ENCODE results near the gene SYCP3. TPM values are rescaled to one million over a fixed set of nuclear protein-coding genes. Genes with fewer than 3 reads are reported as not detected.

SYCP3 gene
- total RNA-seq, 4 donors from 2014 or later = 0.24 TPM; not detected in 3

GRCh38 chr12:101720118-101720517 is 19.1 kb downstream of the SYCP3 start:
- Histone ChIP-seq H3K9me3 (no peaks in the 10 kb centered on the region), H3K36me3 (peaks cover 18% of the 10 kb centered on the region), H3K4me1 (peaks cover 4% of the 10 kb centered on the region), H3K27ac (no peak overlapping the region), H3K4me3 (no peak overlapping the region), H3K27me3 (no peaks in the 10 kb centered on the region)
- DNase-seq (ENCODE audit: low spot score in 2 of 2) = no peak
- no peak for TF ChIP-seq POLR2AphosphoS5 (IDR thresholded peaks at IDR 0.05)
- TF ChIP-seq EP300 (IDR thresholded peaks at IDR 0.05) = no peak

GRCh38 chr12:101719566-101719965 is 19.7 kb downstream of the SYCP3 start:
- no peaks in the 10 kb centered on the region for H3K27me3 ChIP-seq
- no peak overlapping the region for H3K27ac ChIP-seq
- TF ChIP-seq POLR2A (IDR thresholded peaks at IDR 0.05) = no peak
- no peak for TF ChIP-seq POLR2AphosphoS5 (IDR thresholded peaks at IDR 0.05)
- TF ChIP-seq, protein P1, sequence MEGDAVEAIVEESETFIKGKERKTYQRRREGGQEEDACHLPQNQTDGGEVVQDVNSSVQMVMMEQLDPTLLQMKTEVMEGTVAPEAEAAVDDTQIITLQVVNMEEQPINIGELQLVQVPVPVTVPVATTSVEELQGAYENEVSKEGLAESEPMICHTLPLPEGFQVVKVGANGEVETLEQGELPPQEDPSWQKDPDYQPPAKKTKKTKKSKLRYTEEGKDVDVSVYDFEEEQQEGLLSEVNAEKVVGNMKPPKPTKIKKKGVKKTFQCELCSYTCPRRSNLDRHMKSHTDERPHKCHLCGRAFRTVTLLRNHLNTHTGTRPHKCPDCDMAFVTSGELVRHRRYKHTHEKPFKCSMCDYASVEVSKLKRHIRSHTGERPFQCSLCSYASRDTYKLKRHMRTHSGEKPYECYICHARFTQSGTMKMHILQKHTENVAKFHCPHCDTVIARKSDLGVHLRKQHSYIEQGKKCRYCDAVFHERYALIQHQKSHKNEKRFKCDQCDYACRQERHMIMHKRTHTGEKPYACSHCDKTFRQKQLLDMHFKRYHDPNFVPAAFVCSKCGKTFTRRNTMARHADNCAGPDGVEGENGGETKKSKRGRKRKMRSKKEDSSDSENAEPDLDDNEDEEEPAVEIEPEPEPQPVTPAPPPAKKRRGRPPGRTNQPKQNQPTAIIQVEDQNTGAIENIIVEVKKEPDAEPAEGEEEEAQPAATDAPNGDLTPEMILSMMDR (IDR thresholded peaks at IDR 0.05) = no peak
- TF ChIP-seq EP300 (IDR thresholded peaks at IDR 0.05) = no peak
- peaks cover 5% of the 10 kb centered on the region for H3K4me1 ChIP-seq
- H3K9me3 ChIP-seq = no peaks in the 10 kb centered on the region
- H3K36me3 ChIP-seq = peaks cover 13% of the 10 kb centered on the region
- no peak overlapping the region for H3K4me3 ChIP-seq
- DNase-seq (ENCODE audit: low spot score in 2 of 2) = no peak

GRCh38 chr12:101714877-101715444 is 24.3 kb downstream of the SYCP3 start:
- Histone ChIP-seq H3K4me3 (no peak overlapping the region), H3K4me1 (peaks cover 18% of the 10 kb centered on the region), H3K27ac (no peak overlapping the region), H3K36me3 (no peaks in the 10 kb centered on the region), H3K9me3 (no peaks in the 10 kb centered on the region), H3K27me3 (no peaks in the 10 kb centered on the region)
- 84% methylated on average over 3 of the region's 3 CpGs for WGBS
- TF ChIP-seq POLR2A (IDR thresholded peaks at IDR 0.05) (no peak), EP300 (IDR thresholded peaks at IDR 0.05) (no peak), POLR2AphosphoS5 (IDR thresholded peaks at IDR 0.05) (no peak)
- TF ChIP-seq, protein P1 (IDR thresholded peaks at IDR 0.05) = no peak
- DNase-seq (ENCODE audit: low spot score in 2 of 2) = no peak

DNA sequence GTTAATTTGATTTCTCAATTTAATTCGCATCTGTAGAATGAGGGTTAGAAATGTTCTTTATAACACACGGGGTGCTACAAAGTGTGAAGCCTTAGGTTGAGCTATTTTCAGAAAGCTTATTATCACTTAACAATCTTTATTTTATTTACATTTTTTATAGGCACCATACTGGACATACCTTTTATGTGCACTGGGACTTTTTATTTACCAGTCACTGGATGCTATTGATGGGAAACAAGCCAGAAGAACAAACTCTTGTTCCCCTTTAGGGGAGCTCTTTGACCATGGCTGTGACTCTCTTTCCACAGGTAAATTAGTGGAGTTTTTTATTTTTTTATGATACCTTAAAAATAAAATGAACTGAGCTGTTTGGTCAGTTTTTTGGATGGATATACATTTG is 25.3 kb downstream of the SYCP3 start:
- DNase-seq (ENCODE audit: low spot score in 2 of 2) = no peak
- Histone ChIP-seq H3K4me3 (no peak overlapping the region), H3K27me3 (no peaks in the 10 kb centered on the region), H3K27ac (no peak overlapping the region), H3K4me1 (peaks cover 18% of the 10 kb centered on the region), H3K9me3 (no peaks in the 10 kb centered on the region), H3K36me3 (no peaks in the 10 kb centered on the region)
- WGBS = 76% methylated on average over 2 of the region's 2 CpGs
- TF ChIP-seq POLR2AphosphoS5 (IDR thresholded peaks at IDR 0.05) (no peak), EP300 (IDR thresholded peaks at IDR 0.05) (no peak), POLR2A (IDR thresholded peaks at IDR 0.05) (no peak)
- TF ChIP-seq, protein P1 (IDR thresholded peaks at IDR 0.05) = no peak

- 58% methylated on average over 5 of the region's 5 CpGs for WGBS
- Histone ChIP-seq H3K9me3 (no peaks in the 10 kb centered on the region), H3K36me3 (no peaks in the 10 kb centered on the region), H3K27me3 (no peaks in the 10 kb centered on the region), H3K4me1 (peaks cover 18% of the 10 kb centered on the region), H3K27ac (peak overlapping the region; percentile 20), H3K4me3 (no peak overlapping the region)
- no peak for TF ChIP-seq POLR2A (IDR thresholded peaks at IDR 0.05)
- no peak for TF ChIP-seq POLR2AphosphoS5 (IDR thresholded peaks at IDR 0.05)
- no peak for TF ChIP-seq EP300 (IDR thresholded peaks at IDR 0.05)
- no peak for DNase-seq (ENCODE audit: low spot score in 2 of 2)
Measured at GRCh38 chr12:101713059-101713682, 26.1 kb downstream of the SYCP3 start.

- H3K27ac ChIP-seq = no peak overlapping the region
- WGBS = 90% methylated on average over 4 of the region's 4 CpGs
- H3K4me3 ChIP-seq = no peak overlapping the region
- H3K27me3 ChIP-seq = no peaks in the 10 kb centered on the region
- DNase-seq (ENCODE audit: low spot score in 2 of 2) = no peak
- H3K4me1 ChIP-seq = peaks cover 16% of the 10 kb centered on the region
- TF ChIP-seq, protein P1 (IDR thresholded peaks at IDR 0.05) = no peak
- TF ChIP-seq EP300 (IDR thresholded peaks at IDR 0.05) (no peak), POLR2A (IDR thresholded peaks at IDR 0.05) (no peak), POLR2AphosphoS5 (IDR thresholded peaks at IDR 0.05) (no peak)
- no peaks in the 10 kb centered on the region for H3K9me3 ChIP-seq
- no peaks in the 10 kb centered on the region for H3K36me3 ChIP-seq
Measured at GRCh38 chr12:101710288-101710687, 29.0 kb downstream of the SYCP3 start.

Measured in suprapubic skin (tissue), 4 donors.